GM12878 (cell line): Measurements from ENCODE around the gene NBEA. TPM values are rescaled to one million over a fixed set of nuclear protein-coding genes. Genes with fewer than 3 reads are reported as not detected.

ENCODE experiments used
- ATAC-seq: fragments of 200-7000 bp; cut with Tn5 transposase; 3 replicates; pipeline ENCODE4 v1.9.1; 2020; ENCODE audit warnings: mild to moderate bottlenecking, moderate library complexity
- BruUV-seq: library from RNA; stranded (reverse); fragments of 400-500 nt; replicated peaks from 2 replicates; lab custom pipeline; 2021; lab: Mats Ljungman, UMichigan
- CTCF ChIA-PET: fragments of 300-600 bp; sonication (Branson Sonifier 250); formaldehyde crosslinking; extraction: SDS; loops from one replicate; lab custom pipeline; 2021; ENCODE audit warnings: inconsistent platforms; lab: Yijun Ruan, JAX
- POLR2A ChIA-PET: fragments of 350-600 bp; formaldehyde crosslinking; extraction: SDS; loops from one replicate; lab custom pipeline; 2021; ENCODE audit warnings: inconsistent platforms; lab: Charles Lee
- RAD21 ChIA-PET: fragments of 300-600 bp; sonication (Branson Sonifier 250); formaldehyde crosslinking; loops from one replicate; lab custom pipeline; 2023; ENCODE audit warnings: antibody characterized with exemption; ENCODE audit not compliant: unreplicated experiment; lab: Charles Lee
- SMC1A ChIA-PET: fragments of 300-600 bp; sonication (Branson Sonifier 250); formaldehyde crosslinking; loops from one replicate; lab custom pipeline; 2023; ENCODE audit not compliant: unreplicated experiment, uncharacterized antibody; lab: Charles Lee
- DNase-seq: peaks from one replicate; pipeline ENCODE4 v3.0.0-alpha.2; 2011; ENCODE audit warnings: low read depth, low spot score
- FAIRE-seq: peaks from 3 replicates; lab custom pipeline; 2011; peaks lifted over from hg19 to GRCh38; lab: Jason Lieb, UNC
- H2AFZ ChIP-seq: 2 replicates; pipeline ENCODE4 v1.6.0; 2011; ENCODE audit warnings: low read depth, low read length, control low read depth; ENCODE audit not compliant: control insufficient read depth
- H3K27ac ChIP-seq: 2 replicates; pipeline ENCODE4 v1.5.1; 2011; ENCODE audit warnings: control low read depth; ENCODE audit not compliant: control insufficient read depth, insufficient read depth
- H3K27me3 ChIP-seq, 2 experiments: replicated peaks in 1 of 2; 2 replicates each; pipeline versions ENCODE4 v1.6.0 to v1.6.1; 2011; ENCODE audit warnings: low read length in 1 of 2; ENCODE audit not compliant: control insufficient read depth in 2 of 2, insufficient read depth in 2 of 2
- H3K36me3 ChIP-seq, 2 experiments: 2 replicates each; pipeline ENCODE4 v1.5.1; 2011; ENCODE audit warnings: low read length in 1 of 2; ENCODE audit not compliant: control insufficient read depth in 2 of 2, insufficient read depth in 2 of 2
- H3K4me1 ChIP-seq: 2 replicates; pipeline ENCODE4 v1.6.1; 2011; ENCODE audit warnings: mild to moderate bottlenecking, low read length, moderate library complexity, mixed read lengths; ENCODE audit not compliant: control insufficient read depth, insufficient read depth
- H3K4me2 ChIP-seq: 2 replicates; pipeline ENCODE4 v1.6.0; 2011; ENCODE audit warnings: control low read depth; ENCODE audit not compliant: control insufficient read depth, insufficient read depth
- H3K4me3 ChIP-seq: fragments of 200-600 bp; sonication (generic); 2 replicates; pipeline ENCODE4 v1.5.1; 2016
- H3K79me2 ChIP-seq: 2 replicates; pipeline ENCODE4 v1.6.0; 2011; ENCODE audit warnings: low read length; ENCODE audit not compliant: control insufficient read depth, insufficient read depth
- H3K9ac ChIP-seq: 2 replicates; pipeline ENCODE4 v1.8.0; 2011; ENCODE audit warnings: low read length, control low read depth, mixed read lengths; ENCODE audit not compliant: control insufficient read depth, insufficient read depth
- H3K9me3 ChIP-seq: replicated peaks from 3 replicates; pipeline ENCODE4 v1.5.1; 2011; ENCODE audit warnings: mild to moderate bottlenecking, low read length; ENCODE audit not compliant: control insufficient read depth, insufficient read depth
- H4K20me1 ChIP-seq: 2 replicates; pipeline ENCODE4 v1.6.0; 2011; ENCODE audit not compliant: control insufficient read depth, insufficient read depth
- CHD1 ChIP-seq: IDR thresholded peaks from 2 replicates; pipeline ENCODE4 v1.6.1; 2012; ENCODE audit warnings: low read depth, low read length, improper control_type of control experiment
- EP300 ChIP-seq, 2 experiments: fragments of 150-350 bp in 1 of 2; IDR thresholded peaks; 2 replicates each; pipeline ENCODE4 v1.6.1; 2011 to 2012; ENCODE audit warnings: low read depth in 2 of 2, low read length in 2 of 2, borderline replicate concordance in 1 of 2, improper control_type of control experiment in 1 of 2, inconsistent platforms in 1 of 2; ENCODE audit not compliant: control insufficient read depth in 1 of 2
- FOS ChIP-seq: IDR thresholded peaks from 3 replicates; pipeline ENCODE4 v1.6.1; 2011; ENCODE audit warnings: borderline replicate concordance; ENCODE audit not compliant: insufficient read length; ENCODE audit errors: extremely low read depth
- GATAD2B ChIP-seq: fragments of 450-650 bp; conservative IDR thresholded peaks from 2 replicates; pipeline ENCODE4 v1.6.1; 2017; ENCODE audit warnings: low read depth, mild to moderate bottlenecking, moderate library complexity
- KDM1A ChIP-seq: fragments of 200-600 bp; sonication (generic); IDR thresholded peaks from 2 replicates; pipeline ENCODE4 v1.6.1; 2016; ENCODE audit warnings: borderline replicate concordance
- PML ChIP-seq: IDR thresholded peaks from 2 replicates; pipeline ENCODE4 v1.6.1; 2012; ENCODE audit warnings: low read length, inconsistent platforms
- PRDM15 ChIP-seq: fragments of 450-650 bp; formaldehyde crosslinking; IDR thresholded peaks from 2 replicates; pipeline ENCODE4 v1.4.0; 2020; ENCODE audit warnings: mild to moderate bottlenecking, moderate library complexity
- SREBF1 ChIP-seq: IDR thresholded peaks from 2 replicates; pipeline ENCODE4 v1.6.1; 2012; ENCODE audit warnings: mild to moderate bottlenecking, low read length
- ZNF217 ChIP-seq: fragments of 450-650 bp; IDR thresholded peaks from 2 replicates; pipeline ENCODE4 v1.6.1; 2017; ENCODE audit warnings: antibody characterized with exemption, mild to moderate bottlenecking
- WGBS: methylation state at CpG from one replicate; pipeline ENCODE4 v1.1.6; 2016; ENCODE audit warnings: low lambda C conversion rate; ENCODE audit not compliant: insufficient replicate concordance, insufficient coverage; ENCODE audit errors: missing lambda C conversion rate; 5-methylcytosine and 5-hydroxymethylcytosine counted together
- in situ Hi-C: fragments of 300-500 bp; cut with MboI; formaldehyde crosslinking; loops from 9 replicates; pipeline ENCODE4 v1.14.3; 2018; ENCODE audit warnings: mixed read lengths
- intact Hi-C: fragments of 100-400 bp; cut with micrococcal nuclease; formaldehyde crosslinking; loops from one replicate; pipeline ENCODE4 v1.14.2; 2022; ENCODE audit not compliant: unreplicated experiment
- polyA plus RNA-seq, 11 experiments: library from polyadenylated mRNA; depleted of rRNA in 4 of 11; unstranded in 6 of 11; stranded (reverse) in 5 of 11; fragments of >200 nt; fragmentation: Nextera tagmentation in 4 of 11; fragmentation: Illumina TruSeq in 1 of 11; extraction: Ambion mirVana in 4 of 11; extraction: Trizol in 1 of 11; gene quantifications; 1 replicate in 1 of 11; 2 replicates in 10 of 11; pipeline versions ENCODE4 v1.2.1 to v1.2.3, GENCODE V29; 2011 to 2016; ENCODE audit warnings: inconsistent platforms in 2 of 11, missing spikeins in 2 of 11, low read depth in 1 of 11
- total RNA-seq, 4 experiments: library from RNA; depleted of rRNA in 3 of 4; stranded (reverse); fragments of >200 nt in 3 of 4; fragmentation: Illumina TruSeq in 1 of 4; extraction: Trizol in 1 of 4; gene quantifications; 2 replicates each; pipeline versions ENCODE4 v1.2.1 to v1.2.3, GENCODE V29; 2013 to 2021
- TF ChIP-seq, protein P1 (sequence below): fragments of 150-350 bp; IDR thresholded peaks from 2 replicates; pipeline ENCODE4 v1.6.1; 2014; ENCODE audit warnings: mild to moderate bottlenecking, low read depth, low read length

NBEA gene
- total and polyA plus RNA-seq, 10 of the 15 experiments (the other 5 are each of a cell fraction or from before 2014, with no cell fraction given) = 0.23 to 3.6 (median 0.55) TPM

DNA sequence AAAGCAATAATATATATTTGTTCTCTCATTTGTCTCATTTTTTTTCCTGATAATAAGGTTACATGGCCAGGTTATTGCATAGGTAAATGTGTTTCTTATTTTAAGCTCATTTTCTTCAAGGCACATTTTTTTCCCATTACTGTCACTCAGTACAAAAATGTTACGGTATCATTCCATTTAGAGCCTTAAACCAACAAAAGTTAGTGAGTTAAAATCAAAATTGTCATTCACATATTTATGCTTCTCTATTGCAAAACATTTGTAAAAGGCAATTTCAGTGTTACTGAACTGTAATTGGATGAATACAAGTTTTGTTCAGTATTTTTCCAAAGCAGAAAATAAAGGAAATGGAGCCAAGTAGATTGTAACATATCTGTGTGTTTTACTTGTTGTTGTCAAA, 652.0 kb downstream of the NBEA start:
- Histone ChIP-seq H3K9ac (no peak overlapping the region), H3K27ac (no peak overlapping the region), H3K4me2 (no peak overlapping the region), H3K4me1 (no peaks in the 10 kb centered on the region), H3K4me3 (no peak overlapping the region), H3K79me2 (no peaks in the 10 kb centered on the region), H3K36me3 (no peaks in the 10 kb centered on the region), H4K20me1 (no peaks in the 10 kb centered on the region), H3K27me3 (no peaks in the 10 kb centered on the region), H3K9me3 (no peaks in the 10 kb centered on the region), H2AFZ (no peak overlapping the region)
- 46% methylated on average over 1 of the region's 1 CpG for WGBS
- TF ChIP-seq FOS (no peak), EP300 (IDR thresholded peaks at IDR 0.05; ENCODE audit: borderline replicate concordance in 1 of 2, control insufficient read depth in 1 of 2, low read depth in 2 of 2, low read length in 2 of 2) (no peak), SREBF1 (no peak), PRDM15 (no peak), CHD1 (no peak), KDM1A (no peak), ZNF217 (no peak), GATAD2B (no peak), PML (no peak)
- TF ChIP-seq, protein P1, sequence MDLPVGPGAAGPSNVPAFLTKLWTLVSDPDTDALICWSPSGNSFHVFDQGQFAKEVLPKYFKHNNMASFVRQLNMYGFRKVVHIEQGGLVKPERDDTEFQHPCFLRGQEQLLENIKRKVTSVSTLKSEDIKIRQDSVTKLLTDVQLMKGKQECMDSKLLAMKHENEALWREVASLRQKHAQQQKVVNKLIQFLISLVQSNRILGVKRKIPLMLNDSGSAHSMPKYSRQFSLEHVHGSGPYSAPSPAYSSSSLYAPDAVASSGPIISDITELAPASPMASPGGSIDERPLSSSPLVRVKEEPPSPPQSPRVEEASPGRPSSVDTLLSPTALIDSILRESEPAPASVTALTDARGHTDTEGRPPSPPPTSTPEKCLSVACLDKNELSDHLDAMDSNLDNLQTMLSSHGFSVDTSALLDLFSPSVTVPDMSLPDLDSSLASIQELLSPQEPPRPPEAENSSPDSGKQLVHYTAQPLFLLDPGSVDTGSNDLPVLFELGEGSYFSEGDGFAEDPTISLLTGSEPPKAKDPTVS = no peak
- SMC1A ChIA-PET = no interaction called here
- no peak for FAIRE-seq
- BruUV-seq = no TSS peak
- RAD21 ChIA-PET = no interaction called here
- CTCF ChIA-PET = interaction anchor here (1.0 kb wide), 1 partner anchor 9 kb away, joined by 3 read pairs; no protein-coding TSS in a partner anchor
- POLR2A ChIA-PET = no interaction called here
- intact Hi-C loops = no loop called here
- ATAC-seq = no peak
- in situ Hi-C loops = no loop called here
- no peak for DNase-seq
